SK-N-SH (cell line): ENCODE data around the gene KLF12.

ENCODE experiments used
- CTCF ChIP-seq: fragments of 200-600 bp; sonication (generic); IDR thresholded peaks from 2 replicates; pipeline ENCODE4 v1.6.1; 2017; ENCODE audit warnings: antibody characterized with exemption, mild to moderate bottlenecking, moderate library complexity
- EZH2phosphoT487 ChIP-seq: fragments of 200-600 bp; sonication (generic); IDR thresholded peaks from 2 replicates; pipeline ENCODE4 v1.6.1; 2017; ENCODE audit warnings: low read depth, mixed run types, mild to moderate bottlenecking, antibody characterized with exemption, moderate library complexity, borderline replicate concordance
- GATA2 ChIP-seq: sonication (generic); formaldehyde crosslinking; IDR thresholded peaks from 2 replicates; pipeline ENCODE4 v1.5.0; 2020; ENCODE audit warnings: mild to moderate bottlenecking, missing genetic modification reagents
- MAX ChIP-seq: IDR thresholded peaks from 2 replicates; pipeline ENCODE4 v1.4.0; 2012; ENCODE audit warnings: low read depth
- REST ChIP-seq: IDR thresholded peaks from 2 replicates; pipeline ENCODE4 v1.6.1; 2012; ENCODE audit warnings: mild to moderate bottlenecking, low read depth, low read length, moderate library complexity
- SMC3 ChIP-seq: IDR thresholded peaks from 2 replicates; pipeline ENCODE4 v1.6.1; 2012; ENCODE audit warnings: low read depth, low read length, improper control_type of control experiment
- TAF1 ChIP-seq: IDR thresholded peaks from 2 replicates; pipeline ENCODE4 v1.6.1; 2012; ENCODE audit warnings: low read depth, mild to moderate bottlenecking, low read length, moderate library complexity, borderline replicate concordance
- TEAD4 ChIP-seq: IDR thresholded peaks from 2 replicates; pipeline ENCODE4 v1.4.0; 2012; ENCODE audit warnings: mild to moderate bottlenecking, borderline replicate concordance; ENCODE audit not compliant: insufficient read depth

GRCh38 chr13:74105871-74106270 is 28.3 kb downstream of the KLF12 start:
- TF ChIP-seq GATA2 (no peak), TAF1 (no peak), CTCF (no peak), REST (no peak), SMC3 (no peak), TEAD4 (no peak), MAX (no peak), EZH2phosphoT487 (no peak)
